ENCODE data around the gene TGFBR3. TPM values are rescaled to one million over a fixed set of nuclear protein-coding genes. Genes with fewer than 3 reads are reported as not detected.

The TGFBR3 gene
- total and polyA plus RNA-seq, 2 of the 13 experiments (the other 11 are each of a cell fraction or from before 2014, with no cell fraction given), result 76.5 to 195 TPM

GRCh38 chr1:91827459-91828321 lies 58.3 kb downstream of the TGFBR3 start (continued):
- TF ChIP-seq ZNF362 (CRISPR knock-in tag; IDR thresholded peaks at IDR 0.05; ENCODE audit: borderline replicate concordance) (peak; percentile 75; the same call in 1 of the 2 replicates), ZFY (CRISPR knock-in tag; IDR thresholded peaks at IDR 0.05) (no peak), ZNF558 (CRISPR knock-in tag; IDR thresholded peaks at IDR 0.05; ENCODE audit: borderline replicate concordance) (no peak), ZNF792 (CRISPR knock-in tag; IDR thresholded peaks at IDR 0.05) (no peak), ZNF253 (CRISPR knock-in tag; IDR thresholded peaks at IDR 0.05; ENCODE audit: borderline replicate concordance) (no peak), MLXIP (CRISPR knock-in tag; IDR thresholded peaks at IDR 0.05; ENCODE audit: borderline replicate concordance) (no peak), NFE2L1 (CRISPR knock-in tag; IDR thresholded peaks at IDR 0.05; ENCODE audit: borderline replicate concordance) (no peak), ZNF850 (CRISPR knock-in tag; conservative IDR thresholded peaks at IDR 0.05) (no peak), THAP11 (CRISPR knock-in tag; IDR thresholded peaks at IDR 0.05) (no peak), NR1H2 (CRISPR knock-in tag; IDR thresholded peaks at IDR 0.05; ENCODE audit: borderline replicate concordance, low read depth) (no peak), NFATC3 (CRISPR knock-in tag; IDR thresholded peaks at IDR 0.05) (no peak), ZMAT3 (CRISPR knock-in tag; conservative IDR thresholded peaks at IDR 0.05) (no peak), ZNF790 (CRISPR knock-in tag; IDR thresholded peaks at IDR 0.05; ENCODE audit: borderline replicate concordance) (no peak), RFXANK (CRISPR knock-in tag; IDR thresholded peaks at IDR 0.05) (peak; percentile 11; the same call in 1 of the 2 replicates), NR2F2 (IDR thresholded peaks at IDR 0.05; ENCODE audit: borderline replicate concordance, low read depth) (no peak), CBFB (CRISPR knock-in tag; IDR thresholded peaks at IDR 0.05) (no peak), ZNF382 (CRISPR knock-in tag; IDR thresholded peaks at IDR 0.05; ENCODE audit: borderline replicate concordance) (no peak), ZNF710 (CRISPR knock-in tag; IDR thresholded peaks at IDR 0.05; ENCODE audit: borderline replicate concordance) (peak; percentile 88), PLRG1 (conservative IDR thresholded peaks at IDR 0.05) (no peak)
